Esophagus muscularis mucosa (tissue), 4 donors: ENCODE results near the gene RCCD1.

ENCODE experiments used
- CTCF ChIP-seq, 3 experiments: fragments of 200-600 bp in 2 of 3; fragments of 450-650 bp in 1 of 3; sonication (generic) in 2 of 3; IDR thresholded peaks; one replicate each; pipeline ENCODE4 v1.5.1; 2017 to 2019; ENCODE audit warnings: antibody characterized with exemption in 3 of 3, mild to moderate bottlenecking in 2 of 3, moderate library complexity in 1 of 3
- EP300 ChIP-seq: sonication (generic); formaldehyde crosslinking; IDR thresholded peaks from one replicate; pipeline ENCODE4 v1.6.1; 2017; ENCODE audit warnings: antibody characterized with exemption
- POLR2A ChIP-seq: fragments of 450-650 bp; IDR thresholded peaks from one replicate; pipeline ENCODE4 v1.6.1; 2017; ENCODE audit warnings: antibody characterized with exemption, moderate library complexity, mild to moderate bottlenecking, low read depth
- POLR2AphosphoS5 ChIP-seq, 2 donors: sonication (generic); formaldehyde crosslinking; IDR thresholded peaks; one replicate each; pipeline ENCODE4 v1.6.1; 2017; ENCODE audit warnings: antibody characterized with exemption in 2 of 2

GRCh38 chr15:90953947-90954711 is 555 bp upstream of the RCCD1 start:
- TF ChIP-seq CTCF (IDR thresholded peaks at IDR 0.05) (no peak), EP300 (no peak), POLR2AphosphoS5 (IDR thresholded peaks at IDR 0.05) (no peak), POLR2A (no peak)
